Fibroblast of villous mesenchyme (primary cell): ENCODE results near the gene LRCOL1. TPM values are rescaled to one million over a fixed set of nuclear protein-coding genes. Genes with fewer than 3 reads are reported as not detected.
A peak's percentile ranks its signal among the peaks of the same experiment; 100 is the strongest.

Experiments
- DNase-seq: peaks from one replicate; pipeline ENCODE4 v3.0.0-alpha.2; 2010; ENCODE audit warnings: low read depth
- H3K4me3 ChIP-seq: 2 replicates; pipeline ENCODE4 v1.5.1; 2011; ENCODE audit warnings: low read depth, mild to moderate bottlenecking, low read length
- small RNA-seq: library from RNA; depleted of rRNA; stranded (forward); fragments of <200 nt; gene quantifications from one replicate; pipeline ENCODE3, GENCODE V24; 2012
- total RNA-seq: library from RNA; depleted of rRNA; stranded (reverse); fragments of >200 nt; gene quantifications from 2 replicates; pipeline ENCODE4 v1.2.3, GENCODE V29; 2012
- TF ChIP-seq, protein P1 (sequence below): IDR thresholded peaks from 2 replicates; pipeline ENCODE4 v1.5.1; 2012; ENCODE audit warnings: low read depth, mild to moderate bottlenecking, low read length; ENCODE audit not compliant: insufficient read depth

LRCOL1 gene
- total RNA-seq, 1 donor: not detected

DNA sequence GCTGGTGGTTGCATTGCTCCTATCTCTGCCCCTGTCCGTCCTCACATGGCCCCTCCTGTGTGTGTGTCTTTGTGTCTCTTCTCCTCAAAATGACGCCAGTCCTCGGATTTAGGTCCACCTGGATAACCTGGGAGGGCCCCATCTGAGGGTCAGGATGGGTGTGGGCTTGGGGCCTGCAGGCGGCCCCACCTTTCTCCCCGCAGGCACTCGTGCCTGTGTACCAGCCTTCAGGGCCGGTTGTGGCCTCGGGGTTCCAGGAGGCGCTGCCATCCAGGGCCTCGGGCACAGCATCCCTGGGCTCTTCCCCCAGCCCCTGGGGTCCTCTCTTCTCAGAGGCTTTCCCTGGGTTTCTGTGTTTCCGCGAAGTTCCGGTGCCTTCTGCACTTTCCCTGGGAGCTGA, 54.7 kb downstream of the LRCOL1 start:
- DNase-seq: no peak
- TF ChIP-seq, protein P1, sequence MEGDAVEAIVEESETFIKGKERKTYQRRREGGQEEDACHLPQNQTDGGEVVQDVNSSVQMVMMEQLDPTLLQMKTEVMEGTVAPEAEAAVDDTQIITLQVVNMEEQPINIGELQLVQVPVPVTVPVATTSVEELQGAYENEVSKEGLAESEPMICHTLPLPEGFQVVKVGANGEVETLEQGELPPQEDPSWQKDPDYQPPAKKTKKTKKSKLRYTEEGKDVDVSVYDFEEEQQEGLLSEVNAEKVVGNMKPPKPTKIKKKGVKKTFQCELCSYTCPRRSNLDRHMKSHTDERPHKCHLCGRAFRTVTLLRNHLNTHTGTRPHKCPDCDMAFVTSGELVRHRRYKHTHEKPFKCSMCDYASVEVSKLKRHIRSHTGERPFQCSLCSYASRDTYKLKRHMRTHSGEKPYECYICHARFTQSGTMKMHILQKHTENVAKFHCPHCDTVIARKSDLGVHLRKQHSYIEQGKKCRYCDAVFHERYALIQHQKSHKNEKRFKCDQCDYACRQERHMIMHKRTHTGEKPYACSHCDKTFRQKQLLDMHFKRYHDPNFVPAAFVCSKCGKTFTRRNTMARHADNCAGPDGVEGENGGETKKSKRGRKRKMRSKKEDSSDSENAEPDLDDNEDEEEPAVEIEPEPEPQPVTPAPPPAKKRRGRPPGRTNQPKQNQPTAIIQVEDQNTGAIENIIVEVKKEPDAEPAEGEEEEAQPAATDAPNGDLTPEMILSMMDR: no peak
- no peak overlapping the region for H3K4me3 ChIP-seq

DNA sequence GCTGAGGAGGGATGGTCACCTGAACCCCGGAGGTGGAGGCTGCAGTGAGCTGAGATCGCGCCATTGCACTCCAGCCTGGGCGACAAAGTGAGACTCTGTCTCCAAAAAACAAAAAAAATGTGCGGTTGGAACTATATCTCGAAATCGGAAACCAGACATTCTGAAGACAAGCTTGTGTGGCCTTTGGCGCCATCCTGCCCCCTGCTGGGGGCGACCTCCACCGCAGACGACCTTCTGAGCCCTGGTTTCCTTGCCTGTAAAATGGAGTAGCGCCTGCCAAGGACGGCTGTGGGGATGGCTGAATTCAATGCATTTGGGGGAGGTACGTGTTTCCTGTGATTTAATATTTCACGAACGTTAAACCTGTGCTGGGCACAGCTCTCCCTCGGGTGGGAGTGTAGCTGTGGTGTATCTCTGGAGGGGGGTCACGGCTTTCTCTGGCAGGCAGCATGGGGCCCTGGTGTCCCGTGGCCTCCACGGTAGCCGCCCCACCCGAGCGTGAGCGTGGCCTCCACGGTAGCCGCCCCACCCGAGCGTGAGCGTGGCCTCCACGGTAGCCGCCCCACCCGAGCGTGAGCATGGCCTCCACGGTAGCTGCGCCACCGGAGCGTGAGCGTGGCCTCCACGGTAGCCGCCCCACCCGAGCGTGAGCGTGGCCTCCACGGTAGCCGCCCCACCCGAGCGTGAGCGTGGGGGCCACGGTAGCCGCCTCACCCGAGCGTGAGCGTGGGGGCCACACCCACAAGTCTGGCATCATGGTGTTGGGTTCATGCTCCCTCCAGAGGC, 55.3 kb downstream of the LRCOL1 start:
- TF ChIP-seq, protein P1: peak; percentile 27
- no peak overlapping the region for H3K4me3 ChIP-seq
- no peak for DNase-seq

Small RNAs within 50 kb of the gene (small RNA-seq; reads per million reads assigned to genes)
- not detected for gene MIR6763

Other genes with a start within 250 kb of the LRCOL1 start
- 3.9 and 42.5 TPM in 2 replicates for gene FBRSL1, start 120.4 kb downstream of the LRCOL1 start, total RNA-seq
- gene P2RX2, start 8.2 kb upstream of the LRCOL1 start, total RNA-seq: not detected in 2 replicates
- gene POLE, start 76.8 kb upstream of the LRCOL1 start, total RNA-seq: 21.9 and 26.3 TPM in 2 replicates
- gene PXMP2, start 77.0 kb upstream of the LRCOL1 start, total RNA-seq: 10.8 and 16.4 TPM in 2 replicates
- 26.7 and 39.3 TPM in 2 replicates for gene PGAM5, start 100.3 kb upstream of the LRCOL1 start, total RNA-seq
- gene ANKLE2, start 151.2 kb upstream of the LRCOL1 start, total RNA-seq: 94.4 and 118 TPM in 2 replicates
- 133 and 148 TPM in 2 replicates for gene GOLGA3, start 218.3 kb upstream of the LRCOL1 start, total RNA-seq